Measurements from ENCODE around the gene PPP6C. TPM values are rescaled to one million over a fixed set of nuclear protein-coding genes. Genes with fewer than 3 reads are reported as not detected.
"Not testable (repeated sequence)": the region's sequence is repeated elsewhere in the genome, so short reads cannot be mapped to it uniquely, and the experiment has no call there.

The PPP6C gene
- total RNA-seq, 2 experiments from 2014 or later = 47.2 to 51.9 TPM

DNA sequence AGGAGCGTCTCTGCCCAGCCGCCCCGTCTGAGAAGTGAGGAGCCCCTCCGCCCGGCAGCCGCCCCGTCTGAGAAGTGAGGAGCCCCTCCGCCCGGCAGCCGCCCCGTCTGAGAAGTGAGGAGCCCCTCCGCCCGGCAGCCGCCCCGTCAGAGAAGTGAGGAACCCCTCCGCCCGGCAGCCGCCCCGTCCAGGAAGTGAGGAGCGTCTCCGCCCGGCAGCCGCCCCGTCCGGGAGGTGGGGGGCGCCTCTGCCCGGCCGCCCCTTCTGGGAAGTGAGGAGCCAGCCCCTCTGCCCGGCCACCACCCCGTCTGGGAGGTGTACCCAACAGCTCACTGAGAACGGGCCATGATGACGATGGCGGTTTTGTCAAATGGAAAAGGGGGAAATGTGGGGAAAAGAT lies 81.1 kb downstream of the PPP6C start:
- Mint-ChIP-seq H3K36me3 (ENCODE audit: low read depth) (peaks cover 12% of the 10 kb centered on the region), H3K9me3 (ENCODE audit: insufficient read depth) (peaks cover 15% of the 10 kb centered on the region)
- H3K4me3 Mint-ChIP-seq; H3K27ac Mint-ChIP-seq; ATAC-seq; CTCF ChIA-PET; H3K4me1 Mint-ChIP-seq (ENCODE audit: low read depth); H3K27me3 Mint-ChIP-seq (ENCODE audit: low read depth); DNase-seq; POLR2A ChIA-PET: not testable (repeated sequence)

DNA sequence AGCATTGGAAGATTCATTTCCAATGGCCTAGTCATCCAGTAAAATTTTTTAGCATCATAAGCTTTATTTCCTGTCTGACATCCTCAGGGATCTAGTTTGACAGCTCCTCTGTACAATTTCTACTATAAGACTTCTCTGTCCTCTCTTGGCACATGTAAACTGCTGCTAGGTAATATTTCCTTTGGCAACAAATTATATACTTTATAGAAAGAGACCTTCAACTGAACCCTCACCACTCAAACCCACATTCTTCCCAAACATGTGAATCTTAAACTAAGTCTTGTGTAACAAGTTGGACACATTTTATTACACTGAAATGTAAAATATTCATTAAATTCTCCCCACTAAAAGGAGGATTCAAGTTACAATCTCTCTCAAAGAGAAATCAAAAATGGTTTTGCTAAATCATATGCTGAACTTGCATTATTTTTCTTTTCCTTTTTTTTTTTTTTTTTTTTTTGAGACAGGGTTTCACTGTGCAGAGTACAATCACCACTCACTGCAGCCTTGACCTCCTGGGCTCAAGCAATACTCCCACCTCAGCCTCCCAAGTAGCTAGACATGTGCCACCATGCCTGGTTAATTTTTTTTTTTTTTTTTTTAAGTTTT lies 83.2 kb downstream of the PPP6C start:
- ChIA-PET CTCF (no interaction called here), POLR2A (no interaction called here)
- no peak for ATAC-seq
- no peak for DNase-seq
- H3K36me3 Mint-ChIP-seq (ENCODE audit: low read depth) = no peaks in the 10 kb centered on the region
- no peaks in the 10 kb centered on the region for H3K27me3 Mint-ChIP-seq (ENCODE audit: low read depth)
- H3K4me1 Mint-ChIP-seq (ENCODE audit: low read depth) = no peaks in the 10 kb centered on the region
- H3K4me3 Mint-ChIP-seq = no peak overlapping the region
- no peak overlapping the region for H3K27ac Mint-ChIP-seq
- H3K9me3 Mint-ChIP-seq (ENCODE audit: insufficient read depth) = no peaks in the 10 kb centered on the region

DNA sequence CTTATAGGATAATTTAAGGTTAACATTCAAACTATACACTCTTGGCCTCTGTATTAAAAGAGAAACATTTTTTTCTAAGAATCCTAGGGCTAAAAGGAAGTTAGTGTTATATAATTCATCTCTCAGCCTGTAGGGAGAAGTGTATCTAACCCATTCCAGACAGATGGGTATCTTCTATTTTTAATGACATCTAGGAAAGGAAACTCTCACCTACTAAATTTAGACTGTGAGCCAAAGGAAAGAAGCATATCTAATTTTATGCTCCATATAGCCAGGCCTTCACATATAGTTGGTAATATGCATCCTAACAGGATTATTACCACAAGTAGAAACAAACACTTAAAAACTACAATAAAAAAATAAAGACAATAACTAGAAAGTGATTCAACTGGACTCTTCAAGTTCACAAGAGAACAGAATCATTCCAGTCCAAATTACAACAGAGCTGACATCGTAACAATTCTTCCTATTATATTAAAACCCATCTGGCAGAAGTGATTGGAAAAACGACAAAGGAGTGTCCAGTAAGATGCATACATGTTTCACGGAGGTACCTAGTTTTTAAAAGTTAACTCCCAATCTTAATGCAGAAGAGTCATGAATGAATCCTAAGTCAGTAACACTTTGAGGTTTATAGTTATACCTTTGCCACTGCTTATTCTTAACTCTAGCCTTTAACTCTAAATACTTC lies 85.7 kb downstream of the PPP6C start:
- no peak overlapping the region for H3K27ac Mint-ChIP-seq
- ChIA-PET POLR2A (no interaction called here), CTCF (no interaction called here)
- no peak overlapping the region for H3K4me3 Mint-ChIP-seq
- no peak for DNase-seq
- no peaks in the 10 kb centered on the region for H3K4me1 Mint-ChIP-seq (ENCODE audit: low read depth)
- H3K36me3 Mint-ChIP-seq (ENCODE audit: low read depth) = no peaks in the 10 kb centered on the region
- no peaks in the 10 kb centered on the region for H3K27me3 Mint-ChIP-seq (ENCODE audit: low read depth)
- H3K9me3 Mint-ChIP-seq (ENCODE audit: insufficient read depth) = no peaks in the 10 kb centered on the region
- no peak for ATAC-seq

DNA sequence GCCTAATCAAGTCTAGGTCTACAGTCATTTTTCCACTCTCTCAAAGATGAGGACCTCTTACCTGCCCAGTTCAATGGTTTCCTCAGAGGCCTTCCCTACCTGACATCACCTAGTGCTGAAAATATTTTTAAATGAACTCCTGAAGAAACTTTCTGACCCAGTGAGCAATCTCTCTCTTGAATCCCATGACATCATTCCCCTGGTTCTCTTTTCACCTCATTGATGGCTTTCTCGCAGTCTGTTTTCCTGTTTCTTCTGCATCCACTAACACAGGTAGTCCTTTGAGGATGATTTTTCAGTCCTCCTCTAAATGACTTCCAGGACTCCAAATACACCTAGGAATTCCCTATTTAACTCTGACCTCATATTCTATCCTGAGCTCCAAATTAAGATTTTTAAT lies 86.6 kb downstream of the PPP6C start:
- Mint-ChIP-seq H3K36me3 (ENCODE audit: low read depth) (no peaks in the 10 kb centered on the region), H3K4me3 (no peak overlapping the region), H3K27ac (no peak overlapping the region), H3K4me1 (ENCODE audit: low read depth) (no peaks in the 10 kb centered on the region), H3K9me3 (ENCODE audit: insufficient read depth) (no peaks in the 10 kb centered on the region), H3K27me3 (ENCODE audit: low read depth) (no peaks in the 10 kb centered on the region)
- DNase-seq (no peak), ATAC-seq (no peak)
- POLR2A ChIA-PET = no interaction called here
- CTCF ChIA-PET = interaction anchor here (1.6 kb wide), 1 partner anchor 116 kb away, joined by 4 read pairs; no protein-coding TSS in a partner anchor

DNA sequence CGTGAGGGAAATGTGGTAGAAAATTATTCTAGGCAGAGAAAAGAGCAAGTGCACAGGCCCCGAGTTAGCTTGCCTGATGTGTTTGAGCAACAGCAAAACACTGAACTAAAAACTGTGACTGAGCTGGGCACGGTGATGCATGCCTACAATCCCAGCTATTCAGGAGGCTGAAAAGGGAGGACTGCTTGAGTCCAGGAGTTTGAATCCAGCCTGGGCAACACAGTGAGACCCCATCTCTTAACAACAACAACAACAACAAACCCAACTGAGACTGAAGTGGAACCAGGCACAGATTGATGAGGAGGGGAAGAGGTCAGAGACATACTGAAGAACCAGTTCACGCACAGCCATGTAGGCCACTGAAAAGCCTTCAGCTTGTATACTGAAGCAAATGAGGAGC lies 88.8 kb downstream of the PPP6C start:
- Mint-ChIP-seq H3K27me3 (ENCODE audit: low read depth) (no peaks in the 10 kb centered on the region), H3K9me3 (ENCODE audit: insufficient read depth) (peaks cover 5% of the 10 kb centered on the region), H3K4me3 (no peak overlapping the region), H3K36me3 (ENCODE audit: low read depth) (peaks cover 5% of the 10 kb centered on the region), H3K4me1 (ENCODE audit: low read depth) (peaks cover 6% of the 10 kb centered on the region), H3K27ac (no peak overlapping the region)
- ATAC-seq (no peak), DNase-seq (no peak)
- CTCF ChIA-PET = interaction anchor here (1.9 kb wide), 1 partner anchor 12 kb away, joined by 5 read pairs; no protein-coding TSS in a partner anchor
- POLR2A ChIA-PET = no interaction called here

DNA sequence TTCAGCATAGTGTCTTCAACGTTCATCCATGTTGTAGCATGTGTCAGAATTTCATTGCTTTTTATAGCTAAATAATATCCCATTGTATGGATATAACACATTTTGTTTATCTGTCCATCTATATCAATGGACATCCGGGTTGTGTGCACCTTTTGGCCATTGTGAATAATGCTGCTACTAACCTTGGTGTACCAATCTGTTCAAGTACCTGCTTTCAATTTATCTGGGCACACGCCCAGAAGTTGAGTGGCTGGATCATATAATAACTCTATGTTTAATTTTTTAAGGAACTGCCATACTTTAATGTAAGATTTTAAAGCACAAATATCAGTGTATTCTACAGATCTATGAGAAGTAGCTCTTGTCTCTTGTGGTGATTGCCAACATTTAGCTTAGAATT lies 89.8 kb downstream of the PPP6C start:
- Mint-ChIP-seq H3K9me3 (ENCODE audit: insufficient read depth) (peaks cover 5% of the 10 kb centered on the region), H3K4me3 (no peak overlapping the region), H3K36me3 (ENCODE audit: low read depth) (peaks cover 9% of the 10 kb centered on the region), H3K27me3 (ENCODE audit: low read depth) (no peaks in the 10 kb centered on the region), H3K27ac (no peak overlapping the region), H3K4me1 (ENCODE audit: low read depth) (peaks cover 6% of the 10 kb centered on the region)
- DNase-seq = no peak
- ChIA-PET CTCF (interaction anchor here (1.9 kb wide), 1 partner anchor 11 kb away, joined by 5 read pairs; no protein-coding TSS in a partner anchor), POLR2A (no interaction called here)
- no peak for ATAC-seq

Other genes starting within 250 kb of the PPP6C start
- 10 to 100 TPM; 14.0 to 16.2 TPM for gene GOLGA1, start 248.7 kb downstream of the PPP6C start, total RNA-seq
- 10 to 100 TPM; 10.7 to 10.8 TPM for gene SCAI, start 46.3 kb downstream of the PPP6C start, total RNA-seq
- 10 to 100 TPM; 15.0 to 15.3 TPM for gene RABEPK, start 10.7 kb upstream of the PPP6C start, total RNA-seq
- gene HSPA5, start 51.5 kb upstream of the PPP6C start, total RNA-seq = 100 to 1,000 TPM; 146 to 148 TPM
- 10 to 100 TPM; 52.1 to 59.4 TPM for gene GAPVD1, start 72.0 kb upstream of the PPP6C start, total RNA-seq